Lung (tissue), 12 donors: ENCODE data around the gene RPL38. TPM values are rescaled to one million over a fixed set of nuclear protein-coding genes. Genes with fewer than 3 reads are reported as not detected.

ENCODE experiments used
- ATAC-seq: fragments of 200-7000 bp; cut with Tn5 transposase; one replicate; pipeline ENCODE4 v1.9.1; 2020; ENCODE audit warnings: moderate number of reproducible peaks; ENCODE audit not compliant: insufficient read depth, low FRiP score
- DNase-seq, 3 donors: peaks; one replicate each; pipeline ENCODE4 v3.0.0-alpha.2; 2013 to 2017
- H3K27ac ChIP-seq, 2 donors: one replicate each; pipeline ENCODE4 v1.5.1; 2013; ENCODE audit warnings: mild to moderate bottlenecking in 2 of 2, moderate library complexity in 2 of 2, control low read depth in 1 of 2, inconsistent platforms in 1 of 2, low read depth in 1 of 2, low read length in 1 of 2
- H3K27me3 ChIP-seq, 3 donors: one replicate each; pipeline ENCODE4 v1.5.1; 2013; ENCODE audit warnings: low read length in 2 of 3; ENCODE audit not compliant: control insufficient read depth in 3 of 3, insufficient read depth in 3 of 3
- H3K36me3 ChIP-seq, 4 donors: one replicate each; pipeline ENCODE4 v1.5.1; 2013; ENCODE audit warnings: low read length in 4 of 4, mild to moderate bottlenecking in 1 of 4, moderate library complexity in 1 of 4; ENCODE audit not compliant: control insufficient read depth in 4 of 4, insufficient read depth in 4 of 4
- H3K4me1 ChIP-seq, 5 donors: one replicate each; pipeline ENCODE4 v1.5.1; 2013; ENCODE audit warnings: low read length in 5 of 5, mild to moderate bottlenecking in 2 of 5, moderate library complexity in 1 of 5; ENCODE audit not compliant: control insufficient read depth in 5 of 5, insufficient read depth in 5 of 5
- H3K4me3 ChIP-seq: one replicate; pipeline ENCODE4 v1.5.1; 2013; ENCODE audit warnings: mild to moderate bottlenecking, control low read depth, moderate library complexity
- H3K9ac ChIP-seq, 2 donors: one replicate each; pipeline ENCODE4 v1.5.1; 2013; ENCODE audit warnings: low read length in 2 of 2, control low read depth in 1 of 2; ENCODE audit not compliant: insufficient read depth in 1 of 2
- H3K9me3 ChIP-seq, 4 donors: one replicate each; pipeline ENCODE4 v1.5.1; 2013; ENCODE audit warnings: low read length in 3 of 4, mild to moderate bottlenecking in 1 of 4, moderate library complexity in 1 of 4; ENCODE audit not compliant: control insufficient read depth in 4 of 4, insufficient read depth in 3 of 4
- WGBS, 2 donors: extraction: QIAGEN DNeasy Blood & Tissue Kit; methylation state at CpG; one replicate each; pipeline ENCODE4 v1.1.7; 2013; 5-methylcytosine and 5-hydroxymethylcytosine counted together
- polyA plus RNA-seq, 2 donors: library from polyadenylated mRNA; stranded (reverse); fragments of 200-250 nt; gene quantifications; one replicate each; pipeline ENCODE4 v1.2.1, GENCODE V29; 2013
- total RNA-seq, 2 donors: library from RNA; depleted of rRNA in 1 of 2; stranded (reverse); fragments of >200 nt in 1 of 2; gene quantifications; one replicate each; pipeline ENCODE4 v1.2.1, GENCODE V29; 2014 to 2021
- TF ChIP-seq, protein P1 (sequence below): IDR thresholded peaks from 2 replicates; pipeline ENCODE4 v1.5.1; 2012; ENCODE audit warnings: mild to moderate bottlenecking; ENCODE audit errors: control extremely low read depth, extremely low read depth
- donor health status: control.
- donor health status: control.
- donor health status: Bipolar disorder and iron deficiency.
- donor health status: healthy.
- donor health status: DM: yes; HTN: yes; CAD: no.

The RPL38 gene
- total and polyA plus RNA-seq, 4 donors, result 686 to 2,752 (median 1,090) TPM

DNA sequence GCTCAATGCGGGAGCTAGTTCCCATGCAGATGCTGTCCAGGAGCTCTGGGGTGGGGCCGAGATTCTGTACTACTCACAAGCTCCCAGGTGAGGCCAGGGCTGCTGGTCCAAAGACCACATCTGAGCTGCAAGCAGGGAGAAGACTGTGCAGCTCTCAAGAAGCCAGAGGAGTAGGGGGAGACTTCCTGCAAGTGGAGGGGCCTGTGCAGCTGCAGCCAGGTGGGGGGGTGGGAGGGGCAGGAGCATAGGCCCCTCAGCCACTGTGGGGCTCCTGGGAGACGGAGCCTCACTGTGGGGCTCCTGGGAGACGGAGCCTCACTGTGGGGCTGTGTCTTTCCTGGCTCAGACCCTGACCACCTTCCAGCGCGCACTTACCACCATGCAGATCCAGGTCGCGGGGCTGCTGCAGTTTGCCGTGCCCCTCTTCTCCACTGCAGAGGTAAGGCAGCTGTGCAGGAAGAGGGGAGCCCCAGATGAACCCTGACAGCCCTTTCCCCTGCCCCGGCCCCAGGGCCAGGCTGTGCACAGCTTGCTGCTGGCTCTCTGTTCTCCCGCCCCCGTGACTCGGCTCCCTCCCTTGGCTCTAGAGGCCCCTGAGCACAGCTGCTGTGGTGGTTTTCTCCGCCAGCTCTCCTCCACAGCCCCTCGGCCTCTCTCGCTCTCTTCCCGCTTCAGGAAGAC is 46.3 kb downstream of the RPL38 start:
- TF ChIP-seq, protein P1, sequence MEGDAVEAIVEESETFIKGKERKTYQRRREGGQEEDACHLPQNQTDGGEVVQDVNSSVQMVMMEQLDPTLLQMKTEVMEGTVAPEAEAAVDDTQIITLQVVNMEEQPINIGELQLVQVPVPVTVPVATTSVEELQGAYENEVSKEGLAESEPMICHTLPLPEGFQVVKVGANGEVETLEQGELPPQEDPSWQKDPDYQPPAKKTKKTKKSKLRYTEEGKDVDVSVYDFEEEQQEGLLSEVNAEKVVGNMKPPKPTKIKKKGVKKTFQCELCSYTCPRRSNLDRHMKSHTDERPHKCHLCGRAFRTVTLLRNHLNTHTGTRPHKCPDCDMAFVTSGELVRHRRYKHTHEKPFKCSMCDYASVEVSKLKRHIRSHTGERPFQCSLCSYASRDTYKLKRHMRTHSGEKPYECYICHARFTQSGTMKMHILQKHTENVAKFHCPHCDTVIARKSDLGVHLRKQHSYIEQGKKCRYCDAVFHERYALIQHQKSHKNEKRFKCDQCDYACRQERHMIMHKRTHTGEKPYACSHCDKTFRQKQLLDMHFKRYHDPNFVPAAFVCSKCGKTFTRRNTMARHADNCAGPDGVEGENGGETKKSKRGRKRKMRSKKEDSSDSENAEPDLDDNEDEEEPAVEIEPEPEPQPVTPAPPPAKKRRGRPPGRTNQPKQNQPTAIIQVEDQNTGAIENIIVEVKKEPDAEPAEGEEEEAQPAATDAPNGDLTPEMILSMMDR, result no peak
- H3K9ac ChIP-seq, result no peak overlapping the region
- no peak for ATAC-seq
- H3K27ac ChIP-seq, result no peak overlapping the region
- WGBS, 2 donors, result 71 to 75% methylated on average over 15 to 16 of the region's 17 CpGs
- H3K27me3 ChIP-seq, result peaks cover 0 to 3% (median 0%) of the 10 kb centered on the region in 3 donors
- peak in 1 of 3 donors; percentile 39 for DNase-seq
- peaks cover 0 to 17% (median 4%) of the 10 kb centered on the region in 5 donors for H3K4me1 ChIP-seq
- H3K4me3 ChIP-seq, result no peak overlapping the region
- H3K9me3 ChIP-seq, result no peaks in the 10 kb centered on the region
- peaks cover 0 to 5% (median 1%) of the 10 kb centered on the region in 4 donors for H3K36me3 ChIP-seq

DNA sequence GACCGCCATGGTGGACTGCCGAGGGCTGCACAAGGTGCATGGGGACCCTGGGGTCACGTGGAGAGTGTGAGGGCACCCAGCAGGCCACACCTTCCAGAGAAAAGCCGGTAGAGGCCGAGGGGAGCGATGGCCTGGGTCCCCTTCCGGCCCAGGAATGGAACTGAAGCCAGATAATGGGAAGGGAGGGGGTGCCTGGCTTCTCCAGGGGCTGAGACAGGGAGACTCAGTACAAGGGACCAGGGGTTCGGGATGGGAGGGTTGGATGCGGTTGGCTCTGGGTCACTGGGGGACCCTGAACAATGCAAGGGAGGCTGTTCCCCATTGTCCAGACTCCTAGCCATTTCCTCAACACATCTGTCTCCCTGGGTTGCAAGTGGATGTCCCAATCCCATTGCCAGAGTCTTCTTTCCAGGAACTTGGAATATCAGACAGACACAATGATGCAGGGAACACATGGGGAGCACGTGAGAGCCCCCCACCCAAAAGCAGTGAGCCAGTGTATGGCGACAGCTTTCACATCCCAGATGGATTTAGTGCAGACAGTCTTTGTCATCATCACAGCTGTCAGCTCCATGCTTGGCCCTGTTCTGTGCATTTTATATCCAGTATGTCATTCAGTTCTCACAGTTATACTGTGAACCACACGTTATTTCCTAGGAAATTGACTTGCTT is 47.0 kb downstream of the RPL38 start:
- no peak for ATAC-seq
- WGBS, 2 donors, result 61 to 84% methylated on average over 11 to 12 of the region's 12 CpGs
- TF ChIP-seq, protein P1, result no peak
- H3K27me3 ChIP-seq, result peaks cover 0 to 3% (median 0%) of the 10 kb centered on the region in 3 donors
- peak in 2 of 3 donors; percentile 22 to 69 for DNase-seq
- no peak overlapping the region for H3K4me3 ChIP-seq
- H3K4me1 ChIP-seq, result peaks cover 0 to 12% (median 4%) of the 10 kb centered on the region in 5 donors
- no peak overlapping the region for H3K9ac ChIP-seq
- peaks cover 0 to 5% (median 1%) of the 10 kb centered on the region in 4 donors for H3K36me3 ChIP-seq
- no peak overlapping the region for H3K27ac ChIP-seq
- H3K9me3 ChIP-seq, result no peaks in the 10 kb centered on the region

DNA sequence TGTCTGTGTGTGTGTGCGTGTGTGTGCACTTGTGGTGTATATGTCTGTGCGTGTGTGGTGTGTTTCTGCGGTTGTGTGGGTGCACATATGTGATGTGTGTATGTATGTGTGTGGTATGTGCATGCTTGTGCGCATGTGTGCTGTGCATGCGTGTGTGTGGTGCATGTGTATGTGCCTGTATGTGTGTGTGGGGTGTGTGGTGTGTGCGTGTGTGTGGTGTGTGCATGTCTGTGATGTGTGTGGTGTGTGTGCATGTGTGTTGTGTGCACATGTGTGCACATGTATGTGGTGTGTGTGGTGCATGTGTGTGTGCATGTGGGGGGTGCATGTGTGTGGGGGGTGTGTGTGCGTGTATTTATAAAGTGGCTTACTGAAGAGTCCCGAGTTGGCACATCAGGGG is 47.6 kb downstream of the RPL38 start:
- Histone ChIP-seq H3K27me3 (peaks cover 0 to 3% (median 0%) of the 10 kb centered on the region in 3 donors), H3K36me3 (peaks cover 0 to 5% (median 1%) of the 10 kb centered on the region in 4 donors), H3K4me3 (no peak overlapping the region), H3K9ac (no peak overlapping the region), H3K27ac (no peak overlapping the region), H3K9me3 (no peaks in the 10 kb centered on the region), H3K4me1 (peaks cover 0 to 12% (median 4%) of the 10 kb centered on the region in 5 donors)
- TF ChIP-seq, protein P1, result no peak
- no peak for DNase-seq
- no peak for ATAC-seq
- WGBS, 2 donors, result 81 to 94% methylated on average over 8 of the region's 8 CpGs
